ENCODE measurements around the gene DBP. TPM values are rescaled to one million over a fixed set of nuclear protein-coding genes. Genes with fewer than 3 reads are reported as not detected.
A peak's percentile ranks its signal among the peaks of the same experiment; 100 is the strongest.

The DBP gene
- polyA plus RNA-seq, 5 donors: 6.3 to 14.0 (median 10.5) TPM

DNA sequence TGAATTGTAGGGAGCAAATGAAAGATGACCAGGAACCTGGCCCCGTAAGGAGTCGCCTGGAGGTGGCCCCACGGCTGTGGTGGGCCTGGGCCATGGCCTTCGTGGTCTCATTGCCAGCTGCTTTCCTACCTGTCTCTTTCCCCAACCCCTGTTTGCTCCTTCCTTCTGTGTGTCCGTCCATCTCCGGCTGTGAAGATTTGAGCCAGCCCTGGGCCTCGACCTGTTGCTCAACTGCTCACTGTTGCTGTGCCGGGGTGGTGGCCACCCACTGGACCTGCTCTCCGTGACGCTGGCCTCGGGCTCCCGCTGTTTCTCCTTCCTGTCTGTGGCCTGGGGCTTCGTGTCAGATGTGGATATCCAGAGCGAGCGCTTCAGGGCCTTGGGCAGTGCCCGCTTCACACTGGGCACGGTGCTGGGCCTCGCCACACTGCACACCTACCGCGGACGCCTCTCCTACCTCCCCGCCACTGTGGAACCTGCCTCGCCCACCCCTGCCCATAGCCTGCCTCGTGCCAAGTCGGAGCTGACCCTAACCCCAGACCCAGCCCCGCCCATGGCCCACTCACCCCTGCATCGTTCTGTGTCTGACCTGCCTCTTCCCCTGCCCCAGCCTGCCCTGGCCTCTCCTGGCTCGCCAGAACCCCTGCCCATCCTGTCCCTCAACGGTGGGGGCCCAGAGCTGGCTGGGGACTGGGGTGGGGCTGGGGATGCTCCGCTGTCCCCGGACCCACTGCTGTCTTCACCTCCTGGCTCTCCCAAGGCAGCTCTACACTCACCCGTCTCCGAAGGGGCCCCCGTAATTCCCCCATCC, 8.5 kb downstream of the DBP start:
- no peak for DNase-seq

DNA sequence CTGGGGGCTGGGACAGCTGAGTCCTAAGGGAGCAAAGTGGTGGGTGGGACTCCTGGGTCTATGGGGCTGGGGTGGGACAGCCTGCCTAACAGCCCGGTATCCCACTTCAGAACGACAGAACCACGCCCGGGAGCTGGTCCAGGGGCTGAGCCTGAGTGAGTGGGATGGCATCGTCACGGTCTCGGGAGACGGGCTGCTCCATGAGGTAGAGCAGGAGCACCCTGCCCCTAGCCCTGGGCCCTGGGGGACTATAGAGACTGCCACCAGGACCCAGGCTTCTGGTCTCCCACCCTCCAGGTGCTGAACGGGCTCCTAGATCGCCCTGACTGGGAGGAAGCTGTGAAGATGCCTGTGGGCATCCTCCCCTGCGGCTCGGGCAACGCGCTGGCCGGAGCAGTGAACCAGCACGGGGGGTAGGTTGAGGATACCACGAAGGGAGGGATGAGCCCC, 9.3 kb downstream of the DBP start:
- DNase-seq: no peak

DNA sequence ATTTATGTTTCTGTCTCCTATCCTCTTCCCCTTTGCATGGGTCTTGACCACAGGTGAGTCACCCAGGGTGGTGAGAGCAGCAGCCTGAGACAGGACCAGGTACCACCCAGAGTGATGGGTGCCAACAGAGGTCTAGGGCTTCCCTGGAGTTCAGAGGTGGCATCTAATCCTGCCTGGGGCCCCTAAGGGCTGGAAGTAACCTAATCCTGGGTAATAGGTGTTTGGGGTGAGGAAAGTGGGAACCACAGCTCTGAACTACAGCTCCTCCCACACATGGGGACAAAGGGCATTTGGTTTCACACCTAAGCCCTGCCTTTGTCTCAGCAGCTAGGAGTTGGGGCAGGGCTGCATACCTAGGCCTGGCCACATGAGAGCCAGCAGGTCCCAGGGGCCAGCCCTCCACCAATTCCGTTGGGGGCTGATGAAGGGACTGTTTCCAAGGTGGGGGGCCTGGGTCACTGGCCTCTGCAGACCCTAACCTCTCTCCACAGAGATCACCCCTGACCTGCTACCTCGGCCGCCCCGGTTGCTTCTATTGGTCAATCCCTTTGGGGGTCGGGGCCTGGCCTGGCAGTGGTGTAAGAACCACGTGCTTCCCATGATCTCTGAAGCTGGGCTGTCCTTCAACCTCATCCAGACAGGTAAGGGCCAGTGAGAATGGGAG, 9.8 kb downstream of the DBP start:
- DNase-seq: no peak

DNA sequence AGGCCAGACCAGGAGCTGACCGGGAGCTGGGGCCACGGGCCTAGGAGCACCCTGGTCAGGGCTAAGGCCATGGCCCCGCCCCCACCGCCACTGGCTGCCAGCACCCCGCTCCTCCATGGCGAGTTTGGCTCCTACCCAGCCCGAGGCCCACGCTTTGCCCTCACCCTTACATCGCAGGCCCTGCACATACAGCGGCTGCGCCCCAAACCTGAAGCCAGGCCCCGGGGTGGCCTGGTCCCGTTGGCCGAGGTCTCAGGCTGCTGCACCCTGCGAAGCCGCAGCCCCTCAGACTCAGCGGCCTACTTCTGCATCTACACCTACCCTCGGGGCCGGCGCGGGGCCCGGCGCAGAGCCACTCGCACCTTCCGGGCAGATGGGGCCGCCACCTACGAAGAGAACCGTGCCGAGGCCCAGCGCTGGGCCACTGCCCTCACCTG, 11.3 kb downstream of the DBP start:
- DNase-seq: no peak

DNA sequence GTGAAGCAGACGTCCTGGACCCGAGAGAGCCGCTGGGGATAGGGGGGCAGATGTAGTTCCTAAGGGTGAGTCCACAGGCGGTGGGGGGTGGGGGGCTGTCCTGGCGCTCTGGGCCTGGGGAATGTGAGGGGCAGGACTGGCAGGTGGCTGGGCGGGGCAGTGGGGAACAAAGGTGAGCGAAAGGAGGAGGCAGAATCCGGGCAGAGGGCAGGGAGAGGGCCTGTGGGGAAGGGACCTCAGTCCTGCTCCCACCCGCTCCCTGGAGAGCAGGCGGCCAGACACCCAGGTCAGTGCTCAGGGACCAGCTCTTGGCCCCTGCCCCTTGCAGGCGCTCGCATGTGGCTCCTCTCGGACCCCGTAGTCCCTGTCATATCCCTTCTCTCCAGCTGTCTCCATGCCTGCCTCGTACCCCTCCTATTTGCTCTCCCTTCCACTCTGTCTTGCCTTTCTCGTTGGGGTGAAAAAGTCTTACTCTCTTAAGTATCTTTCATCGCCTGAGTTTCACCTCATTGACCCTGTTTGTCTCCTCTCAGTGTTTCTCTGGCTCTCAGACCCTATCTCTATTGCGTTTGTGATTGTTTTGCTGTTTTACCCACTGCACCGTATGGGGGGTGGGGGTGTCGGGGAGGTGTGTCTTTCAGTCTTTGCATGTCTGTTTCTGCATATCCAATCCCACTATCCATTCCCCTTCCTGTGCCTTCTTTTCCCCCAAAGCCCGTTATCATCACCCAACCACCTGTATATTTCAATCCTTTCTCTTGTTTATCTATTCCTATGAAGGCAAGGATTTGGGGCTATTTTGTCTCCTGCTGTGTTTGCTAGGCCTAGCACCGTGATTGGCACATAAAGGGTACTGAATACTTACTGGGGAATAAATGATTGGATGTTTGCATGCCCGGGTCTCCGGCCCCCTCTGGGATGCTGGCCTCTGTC, 12.1 kb downstream of the DBP start:
- DNase-seq: no peak

DNA sequence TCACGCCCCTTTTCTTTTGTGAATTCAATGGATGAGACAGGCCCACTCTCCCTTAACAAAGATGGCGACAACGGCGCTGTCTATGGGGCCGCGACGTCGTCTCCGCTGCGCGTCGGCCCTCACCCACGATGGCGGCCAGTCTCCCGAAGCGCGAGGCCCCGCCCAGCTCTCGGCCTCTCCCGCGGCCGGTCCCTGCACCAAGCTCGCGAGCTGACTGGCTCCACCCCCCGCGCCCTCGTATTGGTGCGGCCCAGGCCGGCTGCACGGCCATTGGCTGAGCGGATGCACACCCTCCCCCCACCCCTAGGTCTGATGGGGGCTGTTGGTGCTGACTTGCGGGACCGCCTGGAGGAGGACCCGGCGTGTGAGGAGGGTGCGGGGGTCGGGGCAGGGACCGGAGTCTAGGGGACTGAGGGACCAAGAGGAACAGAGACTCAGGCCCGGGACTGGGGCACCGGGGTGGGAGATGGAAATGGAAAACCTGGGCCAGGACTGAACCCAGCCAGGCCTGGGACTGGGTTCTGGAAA, 13.0 kb downstream of the DBP start:
- peak; percentile 97 to 98 for DNase-seq

DNA sequence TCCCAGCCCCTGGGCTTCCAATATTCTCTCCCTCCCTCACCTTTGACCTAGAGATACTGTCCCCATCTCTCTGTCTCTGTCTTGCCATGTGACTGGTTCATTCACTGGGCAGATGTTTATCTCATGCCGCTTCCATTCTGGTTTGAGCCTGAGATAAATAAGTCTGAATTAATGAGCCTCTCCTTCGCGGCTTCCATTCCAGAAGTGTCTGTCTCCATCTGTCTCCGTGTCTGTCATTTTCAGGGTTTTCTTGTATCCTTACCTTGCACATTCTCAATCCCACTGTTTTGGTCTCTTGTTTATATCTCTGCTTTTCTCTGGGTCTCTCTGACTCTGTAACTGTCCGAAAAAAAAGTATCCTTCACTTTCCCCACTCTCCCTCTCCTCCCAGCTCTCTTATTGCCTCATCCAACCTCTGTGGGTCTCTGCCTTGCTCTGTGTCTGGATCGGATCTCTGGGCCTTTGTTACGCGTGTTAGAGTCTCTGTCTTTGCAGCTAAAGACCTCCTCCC, 13.6 kb downstream of the DBP start:
- no peak for DNase-seq

DNA sequence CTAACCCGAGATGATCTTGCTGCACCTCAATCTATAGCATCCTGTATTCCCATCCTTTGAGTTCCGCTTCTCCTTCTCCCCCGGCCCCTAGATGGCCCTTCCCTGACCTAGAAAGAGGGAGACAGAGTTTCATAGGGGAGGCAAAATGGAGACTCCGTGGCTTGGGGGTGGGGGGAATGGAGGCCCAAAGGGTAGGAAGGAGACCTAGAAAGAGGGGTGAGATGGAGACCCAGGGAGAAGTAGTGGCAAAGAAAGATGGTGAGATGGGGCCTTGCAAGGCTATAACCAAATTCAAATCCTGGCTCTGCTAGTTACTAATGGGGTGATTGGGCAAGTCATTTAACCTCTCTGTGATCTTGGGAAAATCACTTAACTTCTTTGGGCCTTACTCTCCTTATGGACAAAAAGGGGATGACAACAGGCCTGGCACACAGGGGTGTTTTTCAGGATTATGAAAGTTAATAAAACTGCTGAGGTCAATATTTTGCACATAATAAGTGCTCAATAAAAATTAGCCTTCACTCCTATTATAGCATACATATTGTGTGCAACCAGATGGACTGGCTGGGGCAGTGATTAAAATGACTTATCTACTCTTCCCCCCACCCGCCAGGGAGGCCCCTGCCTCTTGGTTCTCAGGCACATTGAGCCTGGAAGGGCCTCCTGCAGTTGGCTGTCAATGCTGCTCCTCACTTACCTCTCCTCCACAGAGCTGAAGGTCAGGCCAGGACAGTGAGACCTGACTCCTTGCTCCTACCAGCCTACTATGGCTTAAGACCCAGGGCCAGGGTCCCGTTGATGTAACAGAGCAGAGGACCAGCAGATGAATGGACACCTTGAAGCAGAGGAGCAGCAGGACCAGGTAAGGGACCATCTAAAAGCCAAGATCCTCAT, 17.2 kb downstream of the DBP start:
- no peak for DNase-seq

DNA sequence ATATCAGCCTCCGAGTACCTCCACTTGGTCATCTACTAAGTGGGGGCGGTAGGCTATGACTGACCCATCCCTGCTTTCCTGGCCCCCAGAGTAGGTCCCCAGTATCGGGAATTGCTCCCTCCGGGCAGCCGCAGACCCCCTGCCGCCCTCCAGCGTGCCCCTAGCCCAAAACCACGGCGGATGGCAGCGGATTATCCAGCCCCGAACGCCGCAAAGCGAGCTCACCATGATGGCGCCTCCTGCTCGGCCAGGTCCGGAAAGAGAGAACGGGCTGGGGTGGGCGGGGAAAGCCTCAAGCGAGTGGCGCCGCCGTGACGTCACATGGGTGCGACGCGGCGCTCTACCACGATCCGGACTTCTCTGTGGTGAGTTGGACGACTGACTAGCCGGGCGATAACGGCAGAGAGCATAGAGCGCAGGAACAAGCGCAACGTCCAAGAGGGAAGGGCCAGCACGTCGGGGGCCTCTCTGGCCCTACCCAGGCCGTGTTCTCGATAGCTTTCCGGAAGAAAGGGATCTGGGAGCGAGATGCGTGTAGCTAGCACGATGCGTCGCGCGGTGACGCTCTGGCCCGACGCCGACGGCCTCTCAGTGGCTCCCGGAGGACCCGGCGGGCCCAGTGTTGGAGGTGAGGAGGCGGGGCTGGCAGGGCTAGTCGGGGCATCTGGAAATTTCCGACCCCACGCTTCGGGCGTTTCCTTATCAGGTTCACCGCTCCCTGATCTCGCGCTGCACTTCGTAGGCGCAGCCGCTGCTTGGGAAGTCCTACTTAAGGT, 18.1 kb downstream of the DBP start, which contains the start of the genes RPL18 and SPHK2:
TSS of gene RPL18 (minus strand) at position 263 of the 776 bp plus-strand sequence. CDS start at position 228, 35 bp downstream.
TSS of gene SPHK2 (plus strand) at position 591 of the 776 bp plus-strand sequence. CDS start 1,009 bp downstream, outside the sequence.
- peak; percentile 100 for DNase-seq

DNA sequence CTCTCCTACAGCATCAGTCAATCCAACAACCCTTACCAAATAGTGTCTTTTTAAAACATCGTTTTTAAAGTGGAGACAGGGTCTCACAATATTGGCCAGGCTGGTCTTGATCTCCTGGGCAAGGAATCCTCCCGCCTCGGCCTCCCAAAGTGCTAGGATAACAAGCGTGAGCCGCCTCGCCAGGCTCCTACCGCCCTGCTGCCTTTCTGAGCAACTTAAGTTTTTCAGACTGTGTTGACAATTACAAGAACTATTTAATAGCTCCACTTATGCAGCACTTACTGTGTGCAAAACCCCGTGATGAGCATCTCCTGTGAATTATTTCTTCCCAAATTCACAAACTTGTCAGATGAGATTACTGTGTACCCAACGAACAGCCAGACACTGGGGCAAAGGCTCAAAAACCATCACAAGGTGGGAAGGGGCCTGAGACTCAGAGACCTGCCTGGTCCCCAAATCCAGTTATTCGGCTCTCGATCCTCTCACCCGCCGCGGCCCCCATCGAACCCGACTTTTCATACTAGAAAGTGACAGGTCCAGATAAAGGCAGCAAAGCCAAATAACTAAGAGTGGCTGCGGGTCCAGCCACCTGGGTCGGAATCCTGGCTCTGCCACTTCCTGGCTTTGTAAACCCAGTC, 18.8 kb downstream of the DBP start:
- DNase-seq: no peak

DNA sequence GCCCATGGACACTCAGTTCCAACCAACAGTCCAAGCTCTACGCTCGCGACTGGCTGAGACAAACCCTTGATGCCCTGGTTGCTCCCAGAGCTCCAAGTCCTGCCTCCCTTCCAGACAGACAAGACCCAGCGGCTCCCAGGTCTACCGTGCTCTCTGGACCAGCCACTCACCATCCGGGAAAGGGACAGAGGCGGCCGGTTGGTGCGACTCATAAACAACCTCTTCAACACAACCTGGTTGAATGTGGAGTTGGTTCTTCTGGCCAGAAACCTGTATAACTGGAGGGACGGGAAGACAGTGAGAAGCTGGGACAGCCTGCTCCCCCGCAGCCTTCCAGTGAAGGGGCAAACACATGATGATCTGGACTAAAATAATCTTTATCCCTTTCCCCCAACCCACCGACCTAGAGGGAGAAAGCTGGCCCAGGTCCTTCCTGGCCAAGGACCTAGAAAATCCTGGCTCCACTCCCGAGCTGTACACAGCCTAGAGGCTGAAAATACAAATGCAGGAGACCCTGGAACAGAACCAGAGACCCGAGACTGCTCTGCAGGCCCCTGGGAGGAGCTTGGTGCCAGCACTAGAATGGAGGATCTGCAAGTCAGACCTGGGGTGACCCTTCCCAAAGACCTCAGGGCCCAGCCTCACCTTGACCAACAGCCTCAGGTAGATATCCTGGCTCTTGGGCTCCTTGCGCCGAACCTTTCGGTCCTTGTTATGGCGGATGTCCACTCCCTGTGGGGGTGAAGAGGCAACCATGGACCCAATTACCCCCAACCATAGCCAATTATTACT, 19.8 kb downstream of the DBP start:
- DNase-seq: no peak

DNA sequence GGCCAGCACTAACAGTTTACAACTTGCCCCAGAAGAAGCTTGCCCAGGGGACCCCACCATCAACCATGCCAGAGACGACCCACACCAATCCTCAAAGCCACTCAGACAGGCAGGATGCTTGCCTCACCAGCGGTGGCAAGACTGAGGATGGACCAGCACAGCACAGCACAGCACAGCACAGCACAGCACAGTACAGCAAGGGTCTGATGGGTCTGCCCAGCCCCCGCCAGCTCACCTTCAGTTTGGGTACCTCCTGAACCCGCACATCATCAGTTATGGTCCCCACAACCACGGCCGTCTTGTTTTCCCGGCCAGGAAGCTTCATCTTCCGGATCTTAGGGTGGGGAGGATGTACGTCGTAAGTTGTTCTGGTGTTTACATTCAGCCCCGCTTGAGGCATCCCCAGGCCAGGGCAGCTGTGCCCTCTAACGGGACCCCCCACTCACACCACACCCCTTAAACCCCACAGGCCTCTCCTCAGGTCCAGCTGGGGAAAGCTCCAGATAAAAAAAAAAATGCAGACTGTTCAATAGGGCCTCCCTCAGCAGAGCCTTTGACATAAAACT, 20.6 kb downstream of the DBP start:
- DNase-seq: no peak

DNA sequence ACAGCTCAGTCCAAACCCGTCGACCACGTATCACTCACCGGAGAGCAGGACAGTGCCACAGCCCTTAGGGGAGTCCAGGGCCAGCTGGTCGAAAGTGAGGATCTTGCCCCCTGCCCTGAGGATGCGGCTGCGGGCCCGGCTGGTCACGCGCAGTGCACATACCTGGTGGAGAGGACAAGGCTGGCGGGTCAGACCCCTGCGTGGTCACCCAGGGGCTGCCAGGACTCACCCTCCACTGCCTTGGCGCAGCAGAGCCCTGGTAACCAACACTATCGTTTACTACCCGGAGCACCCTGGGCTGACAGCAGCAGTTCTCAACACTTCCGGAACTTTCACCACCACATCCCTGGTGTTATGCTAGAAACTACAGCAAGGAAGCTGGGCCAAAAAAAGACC, 21.1 kb downstream of the DBP start:
- DNase-seq: no peak

DNA sequence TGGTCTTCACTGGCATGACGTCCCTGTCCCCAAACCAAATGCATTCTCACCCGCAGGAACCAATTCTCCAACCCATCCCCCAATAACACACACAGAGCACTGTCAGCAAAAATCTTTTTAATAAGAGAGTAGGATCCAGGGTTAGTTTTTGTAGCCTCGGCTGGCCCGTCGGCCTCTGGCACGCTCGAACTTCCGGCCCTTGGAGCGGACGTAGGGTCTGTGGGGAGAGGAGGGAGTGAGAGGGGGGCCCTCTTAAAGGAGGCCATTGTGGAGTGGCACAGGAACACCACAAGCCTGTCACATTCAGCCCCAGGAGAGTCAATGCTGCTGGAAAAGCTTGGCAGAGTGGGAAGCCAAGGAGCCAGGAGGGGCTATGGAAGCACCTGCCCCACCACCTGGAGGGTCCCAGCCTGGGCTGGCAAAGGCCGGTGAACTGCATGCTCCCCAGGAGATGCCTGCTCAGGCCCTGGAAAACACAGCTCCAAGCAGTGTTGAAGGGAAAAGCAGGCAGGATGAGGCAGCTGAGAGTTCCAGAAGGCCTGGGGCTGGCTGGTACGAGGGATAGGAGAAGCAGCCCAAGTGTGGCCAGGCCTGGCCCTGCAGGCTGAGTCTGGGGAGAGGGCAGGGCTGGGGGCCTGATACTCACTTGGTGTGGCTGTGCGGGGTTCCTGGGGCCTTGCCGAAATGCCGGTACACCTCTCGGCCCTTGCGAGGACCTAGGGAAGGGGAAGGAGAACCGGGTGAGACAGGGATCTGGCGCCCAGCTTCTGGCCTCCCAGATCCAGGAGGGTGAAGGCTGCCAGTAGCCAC, 21.7 kb downstream of the DBP start:
- DNase-seq: no peak

DNA sequence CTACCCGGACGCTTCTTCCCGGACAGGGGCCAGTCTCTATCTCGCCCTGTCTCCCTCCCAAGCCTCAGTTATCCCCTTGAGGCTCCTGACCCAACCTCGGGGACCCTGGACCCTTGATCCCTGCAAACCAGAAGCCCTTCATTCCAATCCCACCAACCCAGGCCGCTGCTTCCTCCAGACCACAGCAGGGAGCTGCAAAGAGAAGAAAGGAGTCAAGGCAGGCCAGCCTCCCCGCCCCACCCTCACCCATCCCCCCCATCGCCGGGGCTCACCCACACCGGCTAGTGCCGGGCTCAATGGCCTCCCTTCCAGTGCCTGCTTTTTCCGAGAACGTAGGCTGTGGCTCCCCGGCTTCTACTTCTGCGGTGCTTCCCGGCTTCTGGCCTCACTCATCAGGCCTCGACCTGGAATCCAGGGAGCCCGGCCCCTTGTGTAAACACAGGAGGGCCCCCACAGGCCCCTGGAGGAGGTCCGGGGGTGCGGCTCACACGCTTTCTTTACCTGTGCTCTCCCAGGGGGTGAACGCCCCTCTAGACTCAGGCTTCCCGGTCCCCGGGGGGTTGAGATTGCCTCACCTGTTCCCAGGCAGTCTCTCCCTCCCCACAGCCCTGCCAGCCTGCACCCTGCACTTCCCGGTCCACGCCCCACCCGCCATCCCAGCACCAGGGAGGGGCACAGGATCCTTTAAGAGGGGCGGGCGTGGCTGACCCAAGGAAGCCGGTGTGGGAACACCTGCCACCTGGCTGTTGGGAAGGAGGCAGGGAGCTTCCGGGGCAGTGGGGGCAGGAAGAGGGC, 22.5 kb downstream of the DBP start, which contains the start of gene FAM83E:
TSS of gene FAM83E (minus strand) at position 641 of the 795 bp plus-strand sequence. CDS start 1,704 bp downstream, outside the sequence.
- no peak for DNase-seq
